RWPE2 (cell line): ENCODE results near the gene MCM3AP.

Source experiments
- ATAC-seq: fragments of 200-7000 bp; cut with Tn5 transposase; 3 replicates; pipeline ENCODE4 v1.9.1; 2021; ENCODE audit warnings: low read depth
- DNase-seq: peaks from one replicate; pipeline ENCODE4 v3.0.0-alpha.2; 2020; ENCODE audit warnings: low spot score
- H3K27ac ChIP-seq: fragments of 450-650 bp; 2 replicates; pipeline ENCODE4 v1.5.1; 2017; ENCODE audit warnings: mild to moderate bottlenecking; ENCODE audit not compliant: poor library complexity, severe bottlenecking
- H3K27me3 ChIP-seq: fragments of 250-450 bp; sonication (Bioruptor Pico); 2 replicates; pipeline ENCODE4 v1.5.1; 2021; ENCODE audit warnings: mild to moderate bottlenecking, moderate library complexity; ENCODE audit not compliant: insufficient read depth, poor library complexity, severe bottlenecking
- H3K36me3 ChIP-seq: fragments of 250-450 bp; sonication (Bioruptor Pico); 2 replicates; pipeline ENCODE4 v1.5.1; 2020; ENCODE audit warnings: low read depth, mild to moderate bottlenecking, moderate library complexity
- H3K4me1 ChIP-seq: fragments of 250-450 bp; sonication (Bioruptor Pico); 2 replicates; pipeline ENCODE4 v1.5.1; 2021; ENCODE audit warnings: mild to moderate bottlenecking, moderate library complexity; ENCODE audit not compliant: insufficient read depth, poor library complexity, severe bottlenecking
- H3K4me3 ChIP-seq: fragments of 250-450 bp; sonication (Bioruptor Pico); 2 replicates; pipeline ENCODE4 v1.5.1; 2021; ENCODE audit warnings: mild to moderate bottlenecking, moderate library complexity; ENCODE audit not compliant: severe bottlenecking
- H3K9me3 ChIP-seq: fragments of 250-450 bp; sonication (Bioruptor Pico); 2 replicates; pipeline ENCODE4 v1.5.1; 2021; ENCODE audit warnings: mild to moderate bottlenecking, moderate library complexity; ENCODE audit not compliant: severe bottlenecking
- CTCF ChIP-seq: fragments of 450-650 bp; IDR thresholded peaks from one replicate; pipeline ENCODE4 v1.5.1; 2017; ENCODE audit warnings: mild to moderate bottlenecking, moderate library complexity; ENCODE audit not compliant: poor library complexity, severe bottlenecking

The MCM3AP gene

DNA sequence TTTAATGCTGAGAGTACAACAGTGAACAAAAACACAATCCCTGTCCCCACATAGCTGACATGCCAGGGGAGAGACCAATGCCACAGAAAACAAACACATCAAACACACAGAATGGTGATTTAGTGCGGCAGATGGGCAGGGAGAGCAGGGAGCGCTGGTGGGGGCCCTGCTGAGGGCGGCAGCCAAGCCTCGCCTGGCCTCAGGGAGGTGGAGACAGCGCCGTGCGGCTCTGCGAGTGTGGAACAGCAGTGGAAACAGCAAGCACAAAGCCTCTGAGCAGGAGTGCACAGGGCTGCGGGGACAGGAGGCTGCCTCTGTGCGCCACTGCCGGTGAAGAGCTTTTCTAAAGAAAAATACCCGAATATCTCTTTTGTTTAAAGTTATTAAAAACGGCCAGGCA lies 17.0 kb downstream of the MCM3AP start:
- ATAC-seq = no peak
- Histone ChIP-seq H3K4me3 (no peak overlapping the region), H3K27me3 (no peaks in the 10 kb centered on the region), H3K9me3 (no peaks in the 10 kb centered on the region), H3K36me3 (peaks cover 86% of the 10 kb centered on the region), H3K4me1 (no peaks in the 10 kb centered on the region), H3K27ac (no peak overlapping the region)
- no peak for TF ChIP-seq CTCF
- no peak for DNase-seq

DNA sequence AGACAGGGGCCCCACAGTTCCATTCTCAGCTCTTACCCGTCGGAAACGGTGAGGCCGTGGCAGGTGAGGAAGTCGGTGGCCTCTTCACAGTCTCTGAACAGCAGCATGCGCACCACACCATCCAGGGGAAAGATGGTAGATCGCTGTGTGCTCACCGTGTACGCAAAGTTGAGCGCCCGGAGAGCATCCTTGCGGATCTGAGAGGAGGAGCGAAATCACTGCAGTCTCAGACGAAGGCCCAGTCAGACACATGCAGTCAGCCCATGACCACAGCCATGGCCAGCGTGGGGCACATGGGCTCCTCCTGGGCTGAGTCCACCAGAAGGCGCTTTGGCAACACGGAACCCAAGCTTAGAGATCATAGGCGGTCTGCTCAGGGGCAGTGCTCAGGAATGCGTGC lies 18.5 kb downstream of the MCM3AP start:
- H3K27me3 ChIP-seq = no peaks in the 10 kb centered on the region
- H3K9me3 ChIP-seq = no peaks in the 10 kb centered on the region
- H3K4me1 ChIP-seq = no peaks in the 10 kb centered on the region
- H3K27ac ChIP-seq = no peak overlapping the region
- H3K4me3 ChIP-seq = no peak overlapping the region
- no peak for ATAC-seq
- no peak for TF ChIP-seq CTCF
- DNase-seq = no peak
- peaks cover 82% of the 10 kb centered on the region for H3K36me3 ChIP-seq

DNA sequence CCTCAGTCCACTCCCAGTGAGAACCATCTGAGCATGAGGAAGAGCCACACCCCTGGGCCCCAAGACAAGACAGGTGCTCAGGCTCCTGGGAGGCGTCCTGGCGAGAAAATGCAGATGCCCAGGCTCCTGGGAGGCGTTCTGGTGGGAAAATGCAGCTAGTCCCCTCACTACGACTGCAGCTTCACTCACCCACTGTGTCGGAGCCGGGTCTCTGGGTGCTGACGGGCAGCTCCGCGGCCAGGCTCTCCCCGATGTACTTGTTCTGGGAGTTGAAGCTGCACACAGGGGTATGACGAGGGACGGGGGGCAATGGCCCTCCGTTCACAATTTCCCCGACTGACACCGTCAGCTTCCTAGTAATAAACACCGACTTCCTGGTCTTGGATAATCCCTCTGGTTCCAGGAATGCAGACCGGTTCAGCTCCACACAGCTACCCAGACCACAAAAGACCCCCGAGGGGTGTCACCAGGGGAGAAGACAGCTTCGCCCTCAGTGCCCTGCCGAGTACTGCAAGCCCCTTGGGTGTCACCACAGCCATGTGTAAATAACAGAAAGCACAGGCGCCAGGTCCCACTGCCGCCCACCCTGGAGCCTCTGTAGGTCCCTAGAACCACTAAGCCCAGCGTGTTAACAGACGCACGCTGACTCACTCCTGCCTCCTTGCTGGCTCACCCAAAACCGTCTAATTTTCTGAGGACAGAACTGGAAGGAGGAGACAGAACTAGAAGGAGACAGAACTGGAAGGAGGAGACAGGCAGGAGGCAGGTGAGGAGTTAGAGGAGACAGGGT lies 19.5 kb downstream of the MCM3AP start:
- TF ChIP-seq CTCF = no peak
- H3K4me1 ChIP-seq = no peaks in the 10 kb centered on the region
- H3K4me3 ChIP-seq = no peak overlapping the region
- no peak overlapping the region for H3K27ac ChIP-seq
- no peaks in the 10 kb centered on the region for H3K9me3 ChIP-seq
- no peaks in the 10 kb centered on the region for H3K27me3 ChIP-seq
- DNase-seq = peak; percentile 48
- peaks cover 80% of the 10 kb centered on the region for H3K36me3 ChIP-seq
- ATAC-seq = 0 out of 3 replicates have a peak, but pooled peaks have one; percentile 12

DNA sequence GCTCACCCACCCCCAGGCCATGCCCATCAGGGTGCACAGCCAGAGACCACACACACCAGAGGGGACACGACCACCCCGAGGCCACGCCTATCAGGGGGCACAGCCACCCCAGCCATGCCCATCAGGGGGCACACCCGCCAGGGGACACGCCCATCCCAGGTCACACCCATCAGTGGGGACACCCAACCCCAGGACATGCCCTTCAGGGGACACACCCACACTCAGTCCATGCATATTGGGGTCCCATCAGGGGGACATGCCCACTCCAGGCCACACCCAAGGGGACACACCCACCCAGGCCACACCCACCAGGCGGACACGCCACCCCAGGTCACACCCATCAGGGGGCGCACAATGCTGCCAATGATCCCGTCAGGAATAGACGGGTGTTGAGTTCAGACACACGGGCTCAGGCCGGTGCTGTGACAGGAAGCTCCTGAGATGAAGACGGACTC lies 20.7 kb downstream of the MCM3AP start:
- Histone ChIP-seq H3K27ac (no peak overlapping the region), H3K36me3 (peaks cover 80% of the 10 kb centered on the region), H3K27me3 (no peaks in the 10 kb centered on the region), H3K4me3 (no peak overlapping the region), H3K9me3 (no peaks in the 10 kb centered on the region), H3K4me1 (no peaks in the 10 kb centered on the region)
- ATAC-seq (no peak), DNase-seq (no peak)
- TF ChIP-seq CTCF = no peak
